NCI-H1417 (cell line): Measurements from ENCODE around the gene ITGB7.
A peak's percentile ranks its signal among the peaks of the same experiment; 100 is the strongest.
"Not testable (repeated sequence)": the region's sequence is repeated elsewhere in the genome, so short reads cannot be mapped to it uniquely, and the experiment has no call there.

ENCODE experiments used
- DNase-seq, 3 experiments: peaks; one replicate each; lab custom pipeline; 2025; lab: John Stamatoyannopoulos, UW

ITGB7 gene

DNA sequence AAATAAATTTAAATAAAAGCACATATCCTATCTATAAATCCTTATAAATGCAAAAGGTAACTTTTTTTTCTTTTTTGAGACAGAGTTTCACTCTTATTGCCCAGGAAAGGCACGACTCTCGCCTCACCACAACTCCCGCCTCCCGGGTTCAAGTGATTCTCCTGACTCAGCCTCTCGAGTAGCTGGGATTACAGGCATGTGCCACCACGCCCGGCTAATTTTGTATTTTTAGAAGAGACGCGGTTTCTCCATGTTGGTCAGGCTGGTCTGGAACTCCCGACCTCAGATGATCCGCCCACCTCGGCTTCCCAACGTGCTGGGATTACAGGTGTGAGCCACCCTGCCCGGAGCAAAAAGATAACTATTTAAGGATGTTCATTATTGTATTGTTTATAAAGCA is 28.2 kb downstream of the ITGB7 start:
- not testable (repeated sequence) for DNase-seq

DNA sequence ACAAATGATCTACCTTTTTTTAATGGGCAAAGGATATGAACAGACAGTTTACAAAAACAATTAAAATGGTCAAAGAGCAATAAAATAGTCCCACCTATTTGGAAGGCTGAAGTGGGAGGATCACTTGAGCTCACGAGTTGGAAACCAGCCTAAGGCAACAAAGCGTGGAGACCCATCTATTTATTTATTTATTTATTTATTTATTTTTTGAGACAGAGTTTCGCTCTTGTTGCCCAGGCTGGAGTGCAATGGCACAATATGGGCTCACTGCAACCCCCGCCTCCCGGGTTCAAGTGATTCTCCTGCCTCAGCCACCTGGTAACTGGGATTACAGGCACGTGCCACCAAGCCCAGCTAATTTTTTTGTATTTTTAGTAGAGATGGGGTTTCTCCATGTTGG is 29.6 kb downstream of the ITGB7 start:
- not testable (repeated sequence) for DNase-seq

DNA sequence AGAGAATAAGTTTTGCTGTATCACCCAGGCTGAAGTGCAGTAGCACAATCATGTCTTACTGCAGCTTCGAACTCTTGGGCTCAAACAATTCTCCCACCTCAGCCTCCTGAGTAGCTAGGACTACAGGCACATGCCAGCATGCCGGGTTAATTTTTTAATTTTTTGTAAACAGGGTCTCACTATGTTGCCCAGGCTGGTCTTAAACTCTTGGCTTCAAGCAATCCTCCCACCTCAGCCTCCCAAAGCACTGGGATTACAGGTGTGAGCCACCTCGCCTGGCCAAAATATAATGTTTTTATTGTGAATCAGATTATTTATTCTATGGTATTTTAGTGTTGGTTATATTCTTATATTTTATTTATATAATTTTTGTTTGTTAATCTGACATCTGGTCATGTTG is 30.3 kb downstream of the ITGB7 start:
- no peak for DNase-seq

DNA sequence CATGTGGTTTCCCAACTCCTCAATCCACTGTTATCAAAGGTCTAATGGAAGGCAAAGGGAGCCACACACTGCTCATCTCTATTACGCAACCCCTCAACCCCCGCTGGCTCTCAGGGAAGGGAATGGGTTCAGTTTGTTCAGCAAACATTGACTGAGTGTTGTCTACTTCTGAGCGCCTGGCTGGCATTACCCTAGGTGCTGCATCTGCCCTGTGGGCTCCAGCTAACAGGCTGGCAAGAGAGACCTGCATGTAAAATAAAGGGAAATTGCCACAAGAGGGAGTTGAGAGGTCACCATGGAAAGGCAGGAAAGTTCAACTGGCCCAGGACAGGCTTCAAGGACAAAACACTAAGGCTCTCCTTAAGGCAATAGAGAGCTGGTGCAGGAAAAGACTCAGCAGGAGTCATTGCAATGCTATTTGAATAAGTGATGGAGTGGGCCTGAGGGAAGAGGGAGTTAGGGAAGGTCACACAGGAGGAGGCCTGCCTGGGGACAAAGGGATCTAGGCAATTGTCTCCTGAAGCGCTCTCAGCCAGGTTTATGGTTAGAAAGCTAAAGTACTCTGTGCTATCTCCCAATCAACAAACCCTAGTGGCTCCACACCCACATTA is 32.1 kb downstream of the ITGB7 start:
- DNase-seq: peak; percentile 74 to 92 (median 89)

DNA sequence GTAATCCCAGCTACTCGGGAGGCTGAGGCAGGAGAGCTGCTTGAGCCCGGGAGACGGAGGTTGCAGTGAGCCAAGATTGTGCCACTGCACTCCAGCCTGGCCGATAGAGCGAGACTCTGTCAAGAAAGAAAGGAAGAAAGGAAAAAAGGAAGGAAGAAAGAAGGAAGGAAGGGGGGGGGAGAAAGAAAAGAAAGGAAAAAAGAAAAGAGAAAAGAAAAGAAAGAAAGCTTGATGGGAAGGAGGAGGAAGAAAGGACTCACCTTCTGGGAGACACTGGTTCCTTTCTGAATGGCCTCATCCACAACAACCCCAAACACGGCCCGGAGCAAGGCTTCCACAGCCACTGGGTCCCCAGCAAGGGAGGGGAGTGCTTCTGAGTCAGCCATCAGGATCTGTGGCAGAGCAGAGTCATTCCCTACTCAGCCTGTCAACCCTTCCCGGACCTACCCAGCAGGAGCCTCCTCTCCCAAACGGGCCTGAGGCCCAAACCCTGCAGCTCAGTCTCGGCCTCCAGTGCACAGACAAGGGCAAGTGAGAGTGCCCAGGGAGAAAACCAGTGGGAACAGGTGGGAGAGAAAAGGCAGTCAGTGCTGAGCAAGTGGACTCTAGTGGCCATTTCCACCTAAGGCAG is 33.9 kb downstream of the ITGB7 start:
- DNase-seq: no peak

DNA sequence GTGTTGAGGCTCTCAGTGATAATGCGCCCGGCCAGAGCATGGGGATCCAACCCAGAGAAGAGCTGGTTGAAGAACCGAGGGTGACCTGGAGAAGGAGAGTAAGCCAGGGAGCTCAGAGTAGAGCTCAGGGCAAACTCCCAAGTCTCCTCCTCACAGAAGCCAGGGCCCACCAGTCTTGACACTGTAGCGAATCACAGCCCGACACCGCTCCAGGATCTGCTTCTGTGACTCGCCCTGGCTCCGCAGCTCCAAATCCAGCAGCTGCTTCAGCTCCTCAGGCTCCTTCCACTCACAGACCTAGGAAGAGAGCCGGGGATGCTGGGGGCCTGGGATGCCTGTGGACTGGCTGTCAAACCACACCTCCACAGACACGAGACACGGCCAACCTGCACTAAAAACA is 34.7 kb downstream of the ITGB7 start:
- no peak for DNase-seq

DNA sequence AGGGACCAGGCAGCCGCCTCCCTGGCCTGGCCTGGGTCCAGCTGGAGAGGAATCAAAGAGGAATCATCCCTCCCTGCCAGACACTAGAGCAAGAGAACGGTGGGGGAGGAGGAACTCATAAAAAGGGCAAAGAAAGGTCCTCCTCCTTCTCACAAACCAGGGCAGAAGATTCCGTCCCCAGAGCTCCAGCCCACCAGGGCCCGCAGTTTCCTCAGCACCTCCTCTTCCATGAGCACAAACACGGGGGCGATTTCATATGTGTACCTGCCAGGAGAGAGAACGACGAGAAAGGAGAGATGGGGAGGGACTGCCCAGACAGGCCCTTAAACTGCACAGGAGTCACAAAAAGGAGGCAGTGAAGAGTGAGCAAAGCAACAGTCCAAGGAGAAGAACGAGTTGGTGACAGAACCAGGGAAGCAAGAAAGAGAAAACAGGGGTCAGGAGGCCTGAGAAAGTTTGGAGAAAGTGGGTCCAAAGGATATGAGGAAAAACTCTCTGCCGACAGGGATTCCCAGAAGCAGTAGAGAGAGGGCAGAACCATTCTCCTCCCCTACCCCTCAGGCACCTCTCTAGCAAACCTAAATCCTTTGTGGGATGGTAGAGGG is 35.2 kb downstream of the ITGB7 start:
- DNase-seq: no peak

DNA sequence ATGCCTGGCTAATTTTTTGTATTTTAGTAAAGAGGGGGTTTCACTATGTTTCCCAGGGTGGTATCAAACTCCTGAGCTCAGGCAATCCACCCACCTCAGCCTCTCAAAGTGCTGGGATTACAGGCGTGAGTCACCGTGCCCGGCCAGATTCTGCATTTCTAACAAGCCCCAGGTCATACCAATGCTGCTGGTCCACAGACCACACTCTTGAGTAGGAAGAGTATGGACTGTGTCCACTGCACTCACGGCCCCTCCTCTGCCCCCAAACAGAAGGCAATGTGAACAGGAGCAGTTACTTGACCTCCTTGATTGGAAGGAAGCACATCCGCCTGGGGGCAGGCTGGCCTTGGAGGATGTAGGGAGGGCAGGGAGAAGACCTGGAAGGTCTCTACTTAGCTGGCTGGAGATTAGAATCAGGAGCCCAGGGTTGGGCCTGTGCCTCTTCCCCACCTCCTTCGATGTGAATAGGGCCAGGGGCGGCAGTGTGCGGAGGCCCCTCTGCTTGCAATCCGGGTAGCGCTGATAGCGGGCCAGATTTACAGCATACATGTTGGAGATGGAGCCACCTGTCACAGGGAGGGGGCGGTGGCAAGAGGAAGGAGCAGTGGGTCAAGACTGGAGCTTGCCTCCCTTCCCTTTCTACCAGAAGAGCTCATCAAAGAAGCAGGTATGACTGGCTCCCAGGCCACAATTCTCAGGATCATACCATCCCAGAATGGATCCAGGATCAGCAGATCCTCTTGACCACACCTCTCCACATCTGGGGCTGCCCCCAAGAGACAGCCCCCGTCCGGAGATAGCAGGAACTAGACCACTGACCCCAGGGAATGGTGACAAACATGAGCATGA is 36.0 kb downstream of the ITGB7 start:
- DNase-seq: no peak

DNA sequence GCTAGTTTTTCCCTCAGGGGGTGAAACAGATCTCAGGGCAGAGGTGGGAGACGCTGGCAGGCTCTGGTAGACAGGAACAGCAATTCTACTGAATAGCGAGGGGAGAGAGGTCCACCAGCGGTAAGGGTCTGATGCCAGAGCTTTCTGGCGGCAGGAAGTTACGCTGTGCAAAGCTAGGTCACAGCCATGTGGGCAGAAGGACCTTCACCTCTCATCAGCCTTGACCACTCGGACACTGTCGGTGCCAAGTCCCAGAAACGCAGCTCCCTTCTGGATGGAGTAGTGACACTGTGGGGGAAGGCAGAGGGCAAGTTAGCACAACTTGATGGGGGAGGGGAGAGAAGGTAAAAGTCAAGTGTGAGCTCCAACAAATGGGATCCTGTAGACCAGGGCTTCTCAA is 36.8 kb downstream of the ITGB7 start:
- no peak for DNase-seq

DNA sequence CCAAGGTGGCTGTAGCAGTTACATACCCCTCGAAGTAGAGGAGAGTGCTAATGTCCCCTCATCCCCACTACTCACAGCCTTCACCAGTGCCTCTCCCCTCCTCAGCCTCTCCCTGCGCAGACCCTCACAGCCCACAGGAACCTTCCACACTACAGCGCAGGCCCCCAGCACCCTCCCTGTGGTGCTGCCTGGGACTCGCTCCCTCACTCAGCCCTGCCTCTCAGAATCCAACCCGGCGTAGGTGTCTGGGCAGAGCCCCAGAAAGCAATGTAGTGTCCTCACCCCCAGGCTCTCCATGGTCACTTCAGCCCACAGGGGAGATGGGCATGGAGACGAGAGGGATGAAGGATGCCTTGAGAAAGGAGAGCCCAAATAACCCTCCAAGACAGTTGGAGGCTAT is 37.4 kb downstream of the ITGB7 start:
- DNase-seq: no peak

DNA sequence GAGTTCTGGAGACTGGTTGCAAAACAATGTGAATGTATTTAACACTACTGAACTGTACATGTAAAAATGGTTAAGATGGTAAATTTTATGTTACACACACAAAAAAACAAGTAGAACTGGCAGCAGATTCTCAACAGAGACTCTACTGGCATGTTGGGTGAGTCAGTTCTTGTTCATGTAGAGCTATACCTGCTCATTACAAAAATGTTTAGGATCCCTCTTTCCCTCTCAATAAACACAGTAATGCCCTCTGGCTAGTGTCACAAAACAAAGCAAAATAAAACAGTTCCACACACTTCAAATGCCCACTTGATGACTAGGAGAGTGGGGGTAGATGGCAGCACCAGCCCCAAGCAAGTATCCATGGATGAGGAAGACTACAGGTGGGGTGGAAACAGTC is 40.2 kb downstream of the ITGB7 start:
- peak in 1 of 3 experiments; percentile 10 for DNase-seq

DNA sequence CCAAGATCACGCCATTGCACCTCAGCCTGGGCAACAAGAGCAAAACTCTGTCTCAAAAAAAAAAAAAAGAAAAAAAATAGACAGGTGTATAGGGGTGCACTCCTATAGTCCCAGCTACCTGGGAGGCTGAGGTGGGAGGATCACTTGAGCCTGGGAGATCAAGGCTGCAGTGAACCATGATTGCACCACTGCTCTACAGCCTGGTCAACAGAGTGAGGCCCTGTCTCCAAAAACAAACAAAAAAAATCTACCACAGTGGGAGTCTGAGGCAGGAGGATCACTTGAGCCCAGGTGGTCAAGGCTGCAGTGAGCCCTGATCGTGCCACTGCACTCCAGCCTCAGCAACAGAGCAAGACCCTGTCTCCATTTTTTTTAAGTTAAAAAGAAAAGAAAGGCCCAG is 44.0 kb downstream of the ITGB7 start:
- not testable (repeated sequence) for DNase-seq

DNA sequence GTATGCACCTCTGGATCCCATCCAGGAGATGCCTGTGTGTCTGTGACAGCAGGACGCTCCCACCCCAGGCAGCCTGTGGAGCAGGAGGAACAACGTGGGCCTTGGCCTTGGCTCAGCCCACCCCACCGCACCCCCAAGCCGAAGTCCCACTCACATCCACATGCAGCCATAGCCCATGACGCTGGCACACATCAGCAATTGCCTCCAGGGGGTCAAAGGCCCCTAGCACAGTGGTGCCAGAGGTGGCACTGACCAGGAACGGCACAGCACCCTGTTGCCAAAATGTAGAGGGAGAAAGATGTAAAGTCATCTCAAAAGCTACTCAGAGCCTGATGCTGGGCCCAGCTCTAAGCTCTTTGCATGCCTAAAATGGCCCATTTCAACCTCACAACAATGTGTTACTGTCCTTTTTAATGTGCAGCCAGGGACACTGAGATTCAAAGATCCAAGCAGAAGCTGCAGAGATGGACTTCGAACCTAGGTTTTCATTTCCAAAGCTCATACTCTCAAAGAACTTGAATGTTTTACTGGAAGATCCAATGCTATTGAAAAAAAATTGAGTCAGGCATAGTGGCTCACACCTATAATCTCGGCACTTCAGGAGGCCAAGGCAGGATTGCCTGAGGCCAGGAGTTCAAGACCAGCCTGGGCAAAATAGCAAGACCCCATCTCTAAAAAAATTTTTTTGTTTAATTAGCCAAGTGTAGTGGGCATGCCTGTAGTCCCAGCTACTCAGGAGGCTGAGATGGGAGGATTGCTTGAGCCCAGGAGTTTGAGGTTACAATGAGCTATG is 45.7 kb downstream of the ITGB7 start:
- DNase-seq: no peak

DNA sequence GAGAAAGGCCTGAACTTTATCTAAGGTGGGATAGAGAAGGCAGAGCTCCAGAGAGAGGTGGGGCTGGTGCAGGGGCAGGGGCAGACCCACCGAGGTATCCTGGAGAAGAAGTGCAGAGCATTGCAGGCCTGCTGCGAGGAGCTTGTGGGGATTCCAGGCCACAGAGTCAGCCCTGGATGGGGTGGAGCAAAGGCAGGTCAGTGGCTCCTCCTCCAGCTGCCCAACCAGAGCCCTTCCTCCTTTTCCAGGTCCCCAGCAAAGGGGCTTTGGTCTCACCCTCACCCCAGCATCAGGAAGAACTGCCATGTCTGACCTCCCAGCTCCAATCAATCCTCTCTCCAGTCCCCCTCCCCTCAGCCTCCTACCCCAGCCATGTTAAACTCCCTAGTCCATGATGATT is 46.4 kb downstream of the ITGB7 start:
- no peak for DNase-seq

DNA sequence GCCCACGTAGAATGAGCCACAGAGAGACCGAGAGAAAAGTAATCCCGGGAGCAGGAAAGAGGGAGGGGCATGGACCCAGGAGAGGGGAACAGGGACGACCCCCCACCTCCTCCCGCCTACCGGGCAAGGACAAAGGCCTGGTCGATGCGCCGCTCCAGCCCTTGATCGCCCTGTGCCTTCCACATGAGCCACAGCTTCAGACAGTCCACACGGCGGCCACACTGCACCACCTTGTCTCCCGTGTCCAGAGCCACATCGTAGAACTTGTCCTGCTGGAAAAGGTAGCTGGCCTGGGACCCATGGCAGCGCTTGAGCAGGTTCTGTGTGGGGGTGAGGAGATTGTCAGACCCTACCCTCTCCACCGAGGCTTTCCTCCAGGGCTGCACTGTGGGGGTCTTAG is 47.1 kb downstream of the ITGB7 start:
- no peak for DNase-seq

DNA sequence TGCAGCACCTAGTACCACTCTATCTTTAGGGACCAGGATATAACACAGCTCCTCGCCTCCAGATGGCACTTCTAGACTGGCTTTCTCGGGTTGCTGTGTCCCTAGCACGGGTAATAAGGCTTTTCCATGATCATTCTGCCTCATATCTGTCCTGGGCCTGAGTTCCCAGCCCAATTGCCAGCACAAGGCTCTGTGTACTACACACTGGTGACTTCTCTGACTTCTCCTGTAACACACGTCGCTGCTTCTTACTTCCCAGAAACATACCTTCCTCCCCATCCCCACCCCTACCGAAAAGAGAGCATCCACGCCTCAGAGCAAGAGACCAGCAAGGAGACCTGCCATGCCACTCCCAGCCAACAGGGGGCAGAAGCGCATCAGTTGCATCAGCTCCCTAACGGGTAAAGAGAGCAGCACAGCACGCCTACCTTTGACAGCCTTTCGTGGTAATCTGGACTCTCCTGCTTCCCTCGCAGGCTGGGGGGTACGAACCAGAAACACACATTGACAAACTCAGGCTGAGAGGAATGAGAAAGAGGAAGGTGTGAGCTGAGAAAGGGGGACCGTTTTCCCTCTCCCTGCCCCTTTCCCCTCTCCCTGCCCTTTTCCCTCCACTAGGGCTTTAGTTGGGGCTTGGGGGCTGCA is 47.7 kb downstream of the ITGB7 start:
- peak; percentile 78 to 90 (median 89) for DNase-seq

DNA sequence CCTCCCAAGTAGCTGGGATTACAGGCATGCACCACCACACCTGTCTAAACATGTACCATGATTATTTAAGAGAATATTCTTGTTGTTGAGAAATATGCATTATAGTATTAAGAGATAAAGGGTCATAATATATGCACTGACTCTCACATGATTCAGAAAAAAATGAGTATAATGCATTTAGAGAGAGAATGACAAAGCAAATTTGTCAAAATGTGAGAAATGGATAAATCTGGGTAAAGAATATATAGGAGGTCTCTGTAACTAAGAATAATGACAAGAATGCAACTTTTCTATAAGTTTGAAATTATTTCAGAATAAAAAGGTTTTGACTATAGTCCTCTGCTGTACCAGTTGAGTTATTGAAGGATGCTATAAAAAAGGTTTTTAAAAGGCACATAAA is 54.7 kb downstream of the ITGB7 start:
- DNase-seq: no peak

DNA sequence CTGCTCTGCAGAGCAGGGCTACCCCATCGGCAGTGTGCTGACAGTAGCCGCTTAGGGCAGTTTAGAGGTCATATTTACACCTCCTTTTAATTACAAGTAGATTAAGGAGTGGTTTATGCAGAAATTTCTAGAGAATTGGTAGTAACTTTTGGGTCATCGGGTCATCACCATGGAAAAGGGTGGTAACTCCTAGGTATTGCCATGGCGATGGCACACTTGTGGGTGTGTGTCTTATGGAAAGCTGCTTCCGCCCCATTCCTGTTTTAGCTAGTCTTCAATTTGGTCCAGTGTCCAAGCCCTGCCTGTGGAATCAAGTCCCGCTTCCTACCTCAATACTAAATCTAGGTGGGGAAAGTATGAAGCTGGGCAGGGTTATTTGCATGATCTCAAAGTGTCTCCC is 56.0 kb downstream of the ITGB7 start:
- DNase-seq: no peak

DNA sequence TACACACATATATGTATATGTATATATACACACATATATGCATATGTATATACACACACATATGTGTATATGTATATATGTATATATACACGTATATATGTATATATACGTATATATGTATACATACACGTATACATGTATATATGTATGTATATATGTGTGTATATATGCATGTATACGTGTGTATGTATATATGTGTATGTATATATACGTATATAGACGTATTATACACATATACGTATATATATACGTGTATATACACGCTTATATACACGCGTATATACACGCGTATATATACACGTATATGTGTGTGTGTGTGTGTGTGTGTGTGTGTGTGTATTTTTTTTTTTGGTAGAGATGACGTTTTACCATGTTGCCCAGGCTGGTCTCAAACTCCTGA is 59.4 kb downstream of the ITGB7 start:
- no peak for DNase-seq

DNA sequence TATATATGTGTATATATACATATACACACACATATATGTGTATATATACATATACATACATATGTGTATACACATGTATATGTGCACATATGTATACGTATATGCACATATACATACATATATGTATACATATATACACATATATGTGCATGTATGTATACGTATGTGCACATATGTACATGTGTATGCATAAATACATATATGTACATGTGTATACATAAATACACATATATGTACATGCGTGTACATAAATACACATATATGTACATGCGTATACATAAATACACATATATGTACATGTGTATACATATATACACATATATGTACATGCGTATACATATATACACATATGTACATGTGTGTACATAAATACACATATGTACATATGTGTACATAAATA is 59.9 kb downstream of the ITGB7 start:
- no peak for DNase-seq
